H9 (cell line): Measurements from ENCODE around the gene ARMC9. TPM values are rescaled to one million over a fixed set of nuclear protein-coding genes. Genes with fewer than 3 reads are reported as not detected.

Source experiments
- DNase-seq: peaks from one replicate; pipeline ENCODE4 v3.0.0-alpha.2; 2017
- H2AFZ ChIP-seq: one replicate; pipeline ENCODE4 v1.6.1; 2013; ENCODE audit warnings: mild to moderate bottlenecking, low read length, control low read depth, moderate library complexity
- H2AK5ac ChIP-seq: 2 replicates; pipeline ENCODE4 v1.6.1; 2013; ENCODE audit warnings: low read length, control low read depth, mixed read lengths; ENCODE audit not compliant: insufficient read length
- H2BK120ac ChIP-seq: one replicate; pipeline ENCODE4 v1.6.1; 2013; ENCODE audit warnings: low read depth, mild to moderate bottlenecking, low read length, control low read depth, inconsistent platforms; ENCODE audit not compliant: poor library complexity, severe bottlenecking
- H2BK12ac ChIP-seq: 2 replicates; pipeline ENCODE4 v1.6.1; 2013; ENCODE audit warnings: low read length, control low read depth, mixed read lengths, low read depth; ENCODE audit not compliant: insufficient read length
- H2BK15ac ChIP-seq: 2 replicates; pipeline ENCODE4 v1.6.1; 2013; ENCODE audit warnings: low read depth, low read length, control low read depth
- H2BK20ac ChIP-seq: one replicate; pipeline ENCODE4 v1.6.1; 2013; ENCODE audit warnings: low read depth, mild to moderate bottlenecking, low read length, control low read depth, inconsistent platforms; ENCODE audit not compliant: poor library complexity, severe bottlenecking
- H2BK5ac ChIP-seq: 2 replicates; pipeline ENCODE4 v1.6.1; 2013; ENCODE audit warnings: low read length, control low read depth, mixed read lengths; ENCODE audit not compliant: insufficient read length
- H3K14ac ChIP-seq: 2 replicates; pipeline ENCODE4 v1.6.1; 2013; ENCODE audit warnings: low read length, control low read depth; ENCODE audit not compliant: insufficient read depth
- H3K18ac ChIP-seq: 2 replicates; pipeline ENCODE4 v1.6.1; 2013; ENCODE audit warnings: low read depth, mild to moderate bottlenecking, mixed read lengths, low read length, control low read depth; ENCODE audit not compliant: insufficient read length
- H3K23ac ChIP-seq: 2 replicates; pipeline ENCODE4 v1.6.1; 2013; ENCODE audit warnings: low read length, control low read depth, mixed read lengths, low read depth; ENCODE audit not compliant: insufficient read length
- H3K23me2 ChIP-seq: 2 replicates; pipeline ENCODE4 v1.6.1; 2013; ENCODE audit warnings: low read depth, mild to moderate bottlenecking, mixed read lengths, low read length, control low read depth; ENCODE audit not compliant: insufficient read length, poor library complexity, severe bottlenecking
- H3K27ac ChIP-seq: 2 replicates; pipeline ENCODE4 v1.5.1; 2013; ENCODE audit warnings: low read length, control low read depth, mixed read lengths, low read depth; ENCODE audit not compliant: insufficient read length
- H3K27me3 ChIP-seq: 2 replicates; pipeline ENCODE4 v1.6.1; 2013; ENCODE audit warnings: low read length, control low read depth, inconsistent platforms; ENCODE audit not compliant: insufficient read depth
- H3K4ac ChIP-seq: 2 replicates; pipeline ENCODE4 v1.6.1; 2013; ENCODE audit warnings: low read depth, mild to moderate bottlenecking, control low read depth, inconsistent platforms, low read length, moderate library complexity
- H3K4me1 ChIP-seq: 2 replicates; pipeline ENCODE4 v1.6.1; 2013; ENCODE audit warnings: low read length, control low read depth, inconsistent platforms; ENCODE audit not compliant: insufficient read depth
- H3K4me2 ChIP-seq: 2 replicates; pipeline ENCODE4 v1.6.1; 2013; ENCODE audit warnings: low read length, control low read depth, mixed read lengths; ENCODE audit not compliant: insufficient read length, insufficient read depth
- H3K56ac ChIP-seq: 2 replicates; pipeline ENCODE4 v1.6.1; 2013; ENCODE audit warnings: low read depth, mild to moderate bottlenecking, mixed read lengths, low read length, control low read depth; ENCODE audit not compliant: insufficient read length
- H3K79me1 ChIP-seq: 2 replicates; pipeline ENCODE4 v1.6.1; 2013; ENCODE audit warnings: low read depth, mild to moderate bottlenecking, moderate library complexity, low read length, control low read depth, inconsistent platforms; ENCODE audit not compliant: insufficient read depth, poor library complexity, severe bottlenecking
- H3K79me2 ChIP-seq: 2 replicates; pipeline ENCODE4 v1.6.1; 2013; ENCODE audit warnings: low read length, control low read depth, inconsistent platforms; ENCODE audit not compliant: insufficient read depth
- H3K9ac ChIP-seq: 2 replicates; pipeline ENCODE4 v1.6.1; 2013; ENCODE audit warnings: low read length, control low read depth, mixed read lengths; ENCODE audit not compliant: insufficient read length; ENCODE audit errors: extremely low read depth
- H3K9me3 ChIP-seq: one replicate; pipeline ENCODE4 v1.6.1; 2013; ENCODE audit warnings: low read depth, low read length, inconsistent platforms; ENCODE audit not compliant: control insufficient read depth
- H3T11ph ChIP-seq: one replicate; pipeline ENCODE4 v1.6.1; 2013; ENCODE audit warnings: mild to moderate bottlenecking, low read length, control low read depth, inconsistent platforms
- H4K20me1 ChIP-seq: one replicate; pipeline ENCODE4 v1.6.1; 2013; ENCODE audit not compliant: control insufficient read depth, insufficient read length, insufficient read depth
- H4K5ac ChIP-seq: 2 replicates; pipeline ENCODE4 v1.6.1; 2013; ENCODE audit warnings: low read depth, mild to moderate bottlenecking, mixed read lengths, low read length, control low read depth; ENCODE audit not compliant: insufficient read length
- H4K8ac ChIP-seq: replicated peaks from 2 replicates; pipeline ENCODE4 v1.6.1; 2013; ENCODE audit warnings: low read length, control low read depth, mixed read lengths, low read depth; ENCODE audit not compliant: insufficient read length
- H4K91ac ChIP-seq: 2 replicates; pipeline ENCODE4 v1.6.1; 2013; ENCODE audit warnings: low read depth, mild to moderate bottlenecking, moderate library complexity, mixed read lengths, low read length, control low read depth; ENCODE audit not compliant: insufficient read length
- H3K27ac Mint-ChIP-seq, 3 experiments: 2 replicates in 2 of 3; 3 replicates in 1 of 3; pipeline ENCODE4 v1.8.0; 2020 to 2021; ENCODE audit warnings: mixed read lengths in 3 of 3, mild to moderate bottlenecking in 1 of 3, moderate library complexity in 1 of 3
- H3K27me3 Mint-ChIP-seq: 2 replicates; pipeline ENCODE4 v1.8.0; 2021; ENCODE audit warnings: low read depth, mild to moderate bottlenecking, moderate library complexity, mixed read lengths
- H3K36me3 Mint-ChIP-seq, 3 experiments: 2 replicates in 2 of 3; 3 replicates in 1 of 3; pipeline ENCODE4 v1.8.0; 2020 to 2021; ENCODE audit warnings: low read depth in 3 of 3, mixed read lengths in 3 of 3; ENCODE audit not compliant: insufficient read depth in 1 of 3
- H3K4me1 Mint-ChIP-seq, 2 experiments: 2 replicates each; pipeline ENCODE4 v1.8.0; 2020; ENCODE audit warnings: mixed read lengths in 2 of 2
- H3K4me3 Mint-ChIP-seq, 2 experiments: 2 replicates in 1 of 2; 3 replicates in 1 of 2; pipeline ENCODE4 v1.8.0; 2020 to 2021; ENCODE audit warnings: mild to moderate bottlenecking in 2 of 2, mixed read lengths in 2 of 2, moderate library complexity in 1 of 2
- H3K9me3 Mint-ChIP-seq, 2 experiments: 2 replicates in 1 of 2; 3 replicates in 1 of 2; pipeline ENCODE4 v1.8.0; 2020; ENCODE audit warnings: mild to moderate bottlenecking in 2 of 2, mixed read lengths in 2 of 2, moderate library complexity in 1 of 2
- CTCF ChIP-seq: fragments of 200-600 bp; sonication (generic); conservative IDR thresholded peaks from 3 replicates; pipeline ENCODE4 v1.8.0; 2021; ENCODE audit warnings: antibody characterized with exemption, mild to moderate bottlenecking
- WGBS: extraction: QIAGEN DNeasy Blood & Tissue Kit; methylation state at CpG from one replicate; pipeline ENCODE4 v1.1.7; 2013; ENCODE audit warnings: missing lambda C conversion rate, low lambda C conversion rate, mixed read lengths; ENCODE audit not compliant: insufficient read length; ENCODE audit errors: extremely low coverage; 5-methylcytosine and 5-hydroxymethylcytosine counted together
- total RNA-seq: library from RNA; stranded (reverse); gene quantifications from 2 replicates; pipeline ENCODE4 v1.2.1, GENCODE V29; 2021

Gene ARMC9
- total RNA-seq, 1 experiment from 2014 or later: 37.6 TPM

- Histone ChIP-seq H3K9ac (no peak overlapping the region), H3K9me3 (no peaks in the 10 kb centered on the region), H2BK20ac (no peak overlapping the region), H3K23me2 (no peaks in the 10 kb centered on the region), H3K4ac (no peak overlapping the region), H3K27ac (no peak overlapping the region), H4K91ac (no peak overlapping the region), H3K27me3 (no peaks in the 10 kb centered on the region), H3K23ac (no peak overlapping the region), H2BK5ac (no peak overlapping the region), H2BK15ac (no peak overlapping the region; the same call in 1 of the 2 replicates), H3K56ac (no peak overlapping the region), H4K8ac (no peak overlapping the region), H3K79me2 (no peaks in the 10 kb centered on the region), H2AK5ac (no peak overlapping the region), H4K5ac (no peak overlapping the region), H2AFZ (no peak overlapping the region), H3K4me2 (peak overlapping the region; percentile 22), H3K14ac (peak overlapping the region; percentile 59; the same call in 1 of the 2 replicates), H4K20me1 (no peaks in the 10 kb centered on the region), H3K18ac (peak overlapping the region; percentile 74), H3K79me1 (no peaks in the 10 kb centered on the region), H2BK120ac (no peak overlapping the region), H2BK12ac (no peak overlapping the region), H3K4me1 (peaks cover 4% of the 10 kb centered on the region; the same call in 1 of the 2 replicates), H3T11ph (no peak overlapping the region)
- peaks cover 15 to 33% of the 10 kb centered on the region in 2 experiments for H3K4me1 Mint-ChIP-seq
- WGBS: no CpG with 5 or more reads among the region's 42 CpGs
- H3K9me3 Mint-ChIP-seq: no peaks in the 10 kb centered on the region
- H3K27me3 Mint-ChIP-seq: no peaks in the 10 kb centered on the region; the same call in none of the 2 replicates
- TF ChIP-seq CTCF: peak; percentile 48; the same call in 2 of the 3 replicates
- H3K36me3 Mint-ChIP-seq: no peaks in the 10 kb centered on the region
- peak overlapping the region; percentile 42 to 44; a peak in 3 of 5 replicates for H3K4me3 Mint-ChIP-seq
- peak overlapping the region in 2 of 3 experiments; percentile 96 to 97; a peak in 4 of 7 replicates for H3K27ac Mint-ChIP-seq
- peak; percentile 84 for DNase-seq
Observed at GRCh38 chr2:231190531-231191197, 7.8 kb upstream of the ARMC9 start.
